Gastroesophageal sphincter (tissue), 4 donors: Measurements from ENCODE around the gene HOXC9. TPM values are rescaled to one million over a fixed set of nuclear protein-coding genes. Genes with fewer than 3 reads are reported as not detected.

Experiments used
- ATAC-seq: fragments of 150-250 bp; one replicate; pipeline ENCODE4 v1.9.1; 2016; ENCODE audit warnings: mild to moderate bottlenecking, moderate library complexity
- H3K27ac ChIP-seq, 4 donors: fragments of 200-600 bp; sonication (generic) in 3 of 4; 1 replicate in 3 of 4; 2 replicates in 1 of 4; pipeline ENCODE4 v1.5.1; 2016 to 2019
- H3K27me3 ChIP-seq: fragments of 200-600 bp; sonication (generic); one replicate; pipeline ENCODE4 v1.5.1; 2019
- H3K36me3 ChIP-seq, 2 donors: fragments of 200-600 bp; sonication (generic); one replicate each; pipeline ENCODE4 v1.5.1; 2019; ENCODE audit warnings: control low read depth in 1 of 2
- H3K4me1 ChIP-seq, 3 donors: fragments of 200-600 bp; sonication (generic); 1 replicate in 2 of 3; 2 replicates in 1 of 3; pipeline ENCODE4 v1.5.1; 2016 to 2019; ENCODE audit warnings: control low read depth in 2 of 3
- H3K4me3 ChIP-seq, 2 donors: fragments of 200-600 bp; sonication (generic); one replicate each; pipeline ENCODE4 v1.5.1; 2019; ENCODE audit warnings: mild to moderate bottlenecking in 1 of 2, moderate library complexity in 1 of 2
- H3K9me3 ChIP-seq, 3 donors: fragments of 200-600 bp; sonication (generic); one replicate each; pipeline ENCODE4 v1.5.1; 2017 to 2019; ENCODE audit warnings: control low read depth in 2 of 3
- CTCF ChIP-seq, 4 experiments: fragments of 200-600 bp in 2 of 4; fragments of 450-650 bp in 2 of 4; sonication (generic) in 1 of 4; IDR thresholded peaks; one replicate each; pipeline ENCODE4 v1.5.1; 2017 to 2019; ENCODE audit warnings: antibody characterized with exemption in 4 of 4, mild to moderate bottlenecking in 2 of 4, moderate library complexity in 2 of 4
- EP300 ChIP-seq: sonication (generic); formaldehyde crosslinking; IDR thresholded peaks from one replicate; pipeline ENCODE4 v1.6.1; 2017; ENCODE audit warnings: antibody characterized with exemption, mild to moderate bottlenecking
- POLR2A ChIP-seq, 2 donors: fragments of 450-650 bp; IDR thresholded peaks; one replicate each; pipeline ENCODE4 v1.6.1; 2017; ENCODE audit warnings: antibody characterized with exemption in 2 of 2, mild to moderate bottlenecking in 2 of 2, moderate library complexity in 1 of 2
- POLR2AphosphoS5 ChIP-seq: sonication (generic); formaldehyde crosslinking; IDR thresholded peaks from one replicate; pipeline ENCODE4 v1.6.1; 2017; ENCODE audit warnings: antibody characterized with exemption
- WGBS, 2 donors: methylation state at CpG; one replicate each; pipeline ENCODE4 v1.1.5; 2018; ENCODE audit warnings: low coverage in 1 of 2; 5-methylcytosine and 5-hydroxymethylcytosine counted together
- total RNA-seq, 4 donors: library from RNA; depleted of rRNA; stranded (reverse); fragments of >200 nt; gene quantifications; one replicate each; pipeline ENCODE4 v1.1.0, GENCODE V29; 2016

The HOXC9 gene
- total RNA-seq, 4 donors from 2014 or later = not detected

- H3K9me3 ChIP-seq = no peaks in the 10 kb centered on the region
- H3K27ac ChIP-seq = no peak overlapping the region
- no peaks in the 10 kb centered on the region for H3K36me3 ChIP-seq
- TF ChIP-seq CTCF (IDR thresholded peaks at IDR 0.05) = no peak
- H3K4me1 ChIP-seq = peaks cover 0 to 41% (median 23%) of the 10 kb centered on the region in 3 donors
- peaks cover 100% of the 10 kb centered on the region for H3K27me3 ChIP-seq
- peak; percentile 15 for ATAC-seq
- WGBS, 2 donors = 0% methylated on average over 21 of the region's 60 CpGs; no CpG with 5 or more reads in 1 of the 2 donors
- H3K4me3 ChIP-seq = peak overlapping the region in 1 of 2 donors; percentile 51
These were observed 5.5 kb upstream of the HOXC9 start for GRCh38 chr12:53994264-53995001.

GRCh38 chr12:53995002-53995377, 5.0 kb upstream of the HOXC9 start:
- Histone ChIP-seq H3K27ac (no peak overlapping the region), H3K36me3 (no peaks in the 10 kb centered on the region), H3K4me1 (peaks cover 0 to 44% (median 27%) of the 10 kb centered on the region in 3 donors), H3K27me3 (peaks cover 100% of the 10 kb centered on the region), H3K9me3 (no peaks in the 10 kb centered on the region), H3K4me3 (peak overlapping the region in 1 of 2 donors; percentile 51)
- 3% methylated on average over 5 of the region's 17 CpGs; no CpG with 5 or more reads in 1 of the 2 donors for WGBS, 2 donors
- TF ChIP-seq EP300 = no peak
- ATAC-seq = no peak

GRCh38 chr12:53995378-53996239, 4.4 kb upstream of the HOXC9 start:
- peaks cover 0 to 50% (median 33%) of the 10 kb centered on the region in 3 donors for H3K4me1 ChIP-seq
- no peak overlapping the region for H3K27ac ChIP-seq
- peak; percentile 6 for ATAC-seq
- H3K4me3 ChIP-seq = peak overlapping the region; percentile 30 to 51
- peaks cover 100% of the 10 kb centered on the region for H3K27me3 ChIP-seq
- H3K36me3 ChIP-seq = no peaks in the 10 kb centered on the region
- TF ChIP-seq EP300 (no peak), POLR2AphosphoS5 (peak; percentile 16)
- no peaks in the 10 kb centered on the region for H3K9me3 ChIP-seq
- WGBS, 2 donors = 16 to 17% methylated on average over 15 of the region's 48 CpGs

- no peaks in the 10 kb centered on the region for H3K9me3 ChIP-seq
- no peak for ATAC-seq
- 45 to 46% methylated on average over 10 to 15 of the region's 29 CpGs for WGBS, 2 donors
- H3K36me3 ChIP-seq = no peaks in the 10 kb centered on the region
- no peak overlapping the region for H3K27ac ChIP-seq
- peaks cover 100% of the 10 kb centered on the region for H3K27me3 ChIP-seq
- TF ChIP-seq POLR2AphosphoS5 = no peak
- TF ChIP-seq CTCF (IDR thresholded peaks at IDR 0.05) = no peak
- H3K4me3 ChIP-seq = peak overlapping the region in 1 of 2 donors; percentile 51
- peaks cover 0 to 53% (median 34%) of the 10 kb centered on the region in 3 donors for H3K4me1 ChIP-seq
These were observed 3.4 kb upstream of the HOXC9 start for GRCh38 chr12:53996240-53997203.

- no peak overlapping the region for H3K4me3 ChIP-seq
- no peak for ATAC-seq
- no peak overlapping the region for H3K27ac ChIP-seq
- TF ChIP-seq CTCF (IDR thresholded peaks at IDR 0.05) (no peak), POLR2A (IDR thresholded peaks at IDR 0.05) (no peak), EP300 (no peak), POLR2AphosphoS5 (no peak)
- H3K9me3 ChIP-seq = no peaks in the 10 kb centered on the region
- peaks cover 0 to 53% (median 34%) of the 10 kb centered on the region in 3 donors for H3K4me1 ChIP-seq
- 18 to 26% methylated on average over 16 to 24 of the region's 35 CpGs for WGBS, 2 donors
- H3K36me3 ChIP-seq = no peaks in the 10 kb centered on the region
- H3K27me3 ChIP-seq = peaks cover 100% of the 10 kb centered on the region
These were observed 2.5 kb upstream of the HOXC9 start for GRCh38 chr12:53997204-53998109.
